ENCODE results near the gene C5AR1.
"Not testable (repeated sequence)": the region's sequence is repeated elsewhere in the genome, so short reads cannot be mapped to it uniquely, and the experiment has no call there.

The C5AR1 gene

DNA sequence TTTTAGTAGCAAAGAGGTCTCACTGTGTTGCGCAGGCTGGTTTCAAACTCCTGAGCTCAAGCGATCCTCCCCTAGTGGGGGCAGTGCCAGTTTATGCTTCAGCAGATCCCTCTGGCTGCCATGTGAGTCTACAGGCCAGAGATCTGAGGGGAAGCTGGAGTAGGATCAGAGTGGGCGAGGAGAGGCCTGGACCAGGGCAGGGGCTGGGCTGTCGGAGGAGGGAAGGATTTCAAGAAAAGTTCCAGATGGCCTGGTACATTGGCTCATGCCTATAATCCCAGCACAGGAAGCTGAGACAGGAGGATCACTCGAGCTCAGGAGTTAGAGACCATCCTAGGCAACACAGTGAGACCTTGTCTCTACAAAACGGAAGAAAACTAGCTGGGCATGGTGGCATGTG lies 49.3 kb downstream of the C5AR1 start:
- TF ChIP-seq ZNF274 (IDR thresholded peaks at IDR 0.05; ENCODE audit: low read depth, low read length) = no peak
- no peak overlapping the region for H3K4me3 ChIP-seq (ENCODE audit: low read length)

DNA sequence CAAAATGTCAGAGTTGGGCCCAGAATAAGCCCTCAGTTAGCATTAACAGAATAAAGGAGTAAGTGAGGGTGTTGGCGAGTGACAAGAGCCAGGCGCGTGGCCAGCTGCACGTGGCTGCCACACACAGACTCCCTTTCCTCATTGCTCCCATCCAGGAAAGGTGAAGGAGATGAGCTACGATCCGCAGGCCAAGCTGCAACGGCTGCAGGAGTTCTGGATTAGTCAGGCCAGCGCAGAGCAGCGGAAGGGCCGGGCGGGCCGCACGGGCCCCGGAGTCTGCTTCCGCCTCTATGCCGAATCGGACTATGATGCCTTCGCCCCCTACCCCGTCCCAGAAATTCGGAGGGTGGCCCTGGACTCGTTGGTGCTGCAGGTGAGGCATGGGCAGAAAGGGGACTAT lies 52.7 kb downstream of the C5AR1 start:
- TF ChIP-seq ZNF274 (IDR thresholded peaks at IDR 0.05; ENCODE audit: low read depth, low read length) = no peak
- H3K4me3 ChIP-seq (ENCODE audit: low read length) = no peak overlapping the region

DNA sequence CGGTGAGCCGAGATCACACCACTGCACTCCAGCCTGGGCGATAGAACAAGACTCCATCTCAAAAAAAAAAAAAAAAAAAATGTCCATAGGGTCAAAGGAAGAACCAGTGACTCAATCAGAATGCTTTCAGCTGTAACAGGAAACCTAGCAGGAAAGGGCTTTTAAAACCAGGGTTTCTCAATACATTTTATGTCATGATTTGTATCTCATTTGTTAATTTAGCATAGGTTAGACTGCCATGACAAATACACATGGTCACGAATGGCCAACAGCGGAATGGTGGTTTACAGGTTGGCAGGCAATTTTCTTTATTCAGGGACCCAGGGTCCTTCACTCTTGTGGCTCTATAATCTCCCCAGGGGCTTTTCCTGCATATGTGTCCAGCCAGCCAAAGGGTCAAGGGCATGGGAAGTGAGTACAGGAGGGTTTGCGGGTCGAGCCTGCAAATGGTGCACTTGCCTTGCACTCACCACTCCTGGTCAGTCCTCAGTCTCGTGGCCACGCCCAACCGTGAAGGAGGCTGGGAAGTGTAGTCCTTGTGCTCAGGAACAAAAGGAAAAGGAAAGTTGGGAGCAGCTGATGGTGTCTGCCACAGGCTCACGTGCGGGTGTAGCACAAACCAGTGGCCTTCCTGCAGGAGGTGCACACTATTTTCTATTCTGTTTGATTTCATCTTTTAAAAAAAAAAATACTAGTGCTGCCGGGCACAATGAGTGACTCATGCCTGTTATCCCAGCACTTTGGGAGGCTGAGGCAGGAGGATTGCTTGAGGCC lies 54.3 kb downstream of the C5AR1 start:
- no peak overlapping the region for H3K4me3 ChIP-seq (ENCODE audit: low read length)
- TF ChIP-seq ZNF274 (IDR thresholded peaks at IDR 0.05; ENCODE audit: low read depth, low read length) = no peak

DNA sequence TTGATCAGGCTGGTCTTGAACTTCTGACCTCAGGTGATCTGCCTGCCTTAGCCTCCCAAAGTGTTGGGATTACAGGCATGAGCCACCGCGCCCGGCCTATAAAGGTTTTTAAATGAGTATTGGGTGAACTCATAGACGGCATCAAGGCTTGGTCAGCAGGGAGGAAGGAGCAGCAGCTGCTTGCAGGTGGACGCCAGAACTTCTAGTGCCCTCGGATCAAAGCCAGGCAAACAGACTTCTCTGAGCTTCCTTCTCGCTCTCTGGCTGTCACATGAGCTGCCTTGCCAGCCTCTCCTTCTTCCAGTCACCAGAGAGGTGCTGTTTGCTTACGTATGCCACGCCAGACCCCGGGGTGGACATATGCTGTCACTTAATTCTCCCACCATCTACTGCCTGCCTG lies 55.8 kb downstream of the C5AR1 start:
- H3K4me3 ChIP-seq (ENCODE audit: low read length) = not testable (repeated sequence)

GRCh38 chr19:47370045-47370611 lies 60.5 kb downstream of the C5AR1 start:
- no peak for TF ChIP-seq ZNF274 (IDR thresholded peaks at IDR 0.05; ENCODE audit: low read depth, low read length)
- no peak overlapping the region for H3K4me3 ChIP-seq (ENCODE audit: low read length)

DNA sequence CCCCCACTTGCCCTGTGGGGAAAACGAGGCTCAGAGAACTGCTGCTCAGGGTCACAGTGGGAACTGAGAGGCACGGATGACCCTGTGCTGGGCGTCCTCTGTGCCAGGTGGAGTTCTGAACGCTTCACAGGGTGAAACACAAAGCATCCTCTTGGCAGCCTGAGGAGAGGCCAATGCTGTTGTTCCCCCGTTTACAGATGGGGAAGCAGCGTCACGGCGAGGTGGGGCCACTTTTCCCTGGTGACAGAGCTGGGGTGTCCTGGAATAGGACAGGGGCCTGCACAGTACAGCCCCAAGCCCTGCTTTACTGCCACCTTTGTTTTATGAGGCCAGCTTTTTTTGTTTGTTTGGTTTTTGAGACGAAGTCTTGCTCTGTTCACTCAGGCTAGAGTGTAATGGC lies 61.6 kb downstream of the C5AR1 start:
- TF ChIP-seq ZNF274 (IDR thresholded peaks at IDR 0.05; ENCODE audit: low read depth, low read length) = no peak
- no peak overlapping the region for H3K4me3 ChIP-seq (ENCODE audit: low read length)

Measured in GM08714 (cell line).